NCI-H2196 (cell line): ENCODE results near the gene DEGS2.

ENCODE experiments used
- DNase-seq: peaks from one replicate; lab custom pipeline; 2025; ENCODE audit not compliant: unreplicated experiment; lab: John Stamatoyannopoulos, UW

Gene DEGS2

GRCh38 chr14:100134586-100134985, 24.9 kb downstream of the DEGS2 start:
- DNase-seq = no peak

- DNase-seq = no peak
Observed at GRCh38 chr14:100132903-100133510, 26.4 kb downstream of the DEGS2 start.

GRCh38 chr14:100132161-100132902, 27.1 kb downstream of the DEGS2 start:
- DNase-seq = no peak

GRCh38 chr14:100131181-100131580, 28.3 kb downstream of the DEGS2 start:
- no peak for DNase-seq

GRCh38 chr14:100130521-100130920, 28.9 kb downstream of the DEGS2 start:
- DNase-seq = no peak

- DNase-seq = no peak
Observed at GRCh38 chr14:100129161-100129589, 30.3 kb downstream of the DEGS2 start.

- no peak for DNase-seq
Observed at GRCh38 chr14:100128688-100129087, 30.8 kb downstream of the DEGS2 start.

- no peak for DNase-seq
Observed at GRCh38 chr14:100127853-100128455, 31.5 kb downstream of the DEGS2 start.

GRCh38 chr14:100126401-100126800, 33.0 kb downstream of the DEGS2 start:
- no peak for DNase-seq

- DNase-seq = no peak
Observed at GRCh38 chr14:100124551-100125088, 34.8 kb downstream of the DEGS2 start.

GRCh38 chr14:100123618-100124017, 35.8 kb downstream of the DEGS2 start:
- DNase-seq = no peak

GRCh38 chr14:100122481-100123223, 36.8 kb downstream of the DEGS2 start:
- DNase-seq = no peak

GRCh38 chr14:100121643-100122480, 37.6 kb downstream of the DEGS2 start:
- no peak for DNase-seq

GRCh38 chr14:100120522-100121269, 38.7 kb downstream of the DEGS2 start:
- no peak for DNase-seq

GRCh38 chr14:100119251-100119650, 40.2 kb downstream of the DEGS2 start:
- no peak for DNase-seq

- no peak for DNase-seq
Observed at GRCh38 chr14:100118396-100119011, 40.9 kb downstream of the DEGS2 start.

- peak; percentile 6 for DNase-seq
Observed at GRCh38 chr14:100117633-100118395, 41.6 kb downstream of the DEGS2 start.

- DNase-seq = no peak
Observed at GRCh38 chr14:100117026-100117425, 42.4 kb downstream of the DEGS2 start.

- no peak for DNase-seq
Observed at GRCh38 chr14:100116134-100116533, 43.3 kb downstream of the DEGS2 start.
